Measurements from ENCODE around the gene FYN. TPM values are rescaled to one million over a fixed set of nuclear protein-coding genes. Genes with fewer than 3 reads are reported as not detected.

FYN gene
- total and polyA plus RNA-seq, 2 of the 4 experiments (the other 2 are of a cell fraction): 30.8 to 36.4 TPM

DNA sequence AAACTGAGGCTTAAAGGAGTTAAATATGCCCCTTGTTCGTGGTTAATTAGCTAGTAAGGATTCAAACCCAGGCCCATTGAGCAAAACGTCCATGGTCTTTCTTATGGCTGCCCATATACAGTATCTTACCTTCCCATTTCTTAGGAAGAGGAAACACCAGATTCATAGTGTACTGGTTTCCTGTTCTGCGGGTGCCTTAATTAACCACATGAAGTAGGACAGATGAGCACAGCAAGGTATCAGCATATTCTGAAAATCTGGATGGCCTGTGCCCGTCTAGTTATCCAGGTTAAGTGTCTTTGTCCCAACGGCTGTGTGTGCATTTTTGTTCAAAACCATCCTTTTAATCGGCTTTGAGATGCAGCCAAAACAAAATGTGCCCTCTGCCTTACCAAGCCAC lies 174.1 kb downstream of the FYN start:
- Histone ChIP-seq H3K56ac (ENCODE audit: extremely low read depth, insufficient read depth, low read length) (no peak overlapping the region), H3K27me3 (ENCODE audit: control insufficient read depth, insufficient read depth, low read length) (no peaks in the 10 kb centered on the region)

More for the DNA sequence above, 174.1 kb downstream of the FYN start:
- Histone ChIP-seq H3K9me1 (ENCODE audit: insufficient read depth, low read length) (peaks cover 3% of the 10 kb centered on the region; the same call in 1 of the 2 replicates), H2AK5ac (ENCODE audit: low read depth, low read length) (no peak overlapping the region), H3K23ac (ENCODE audit: low read depth, low read length) (no peak overlapping the region), H4K8ac (ENCODE audit: low read depth in 2 of 2, low read length in 2 of 2) (no peak overlapping the region), H2BK120ac (ENCODE audit: low read depth, low read length) (no peak overlapping the region), H3K4me2 (ENCODE audit: low read depth, low read length) (no peak overlapping the region), H3K79me1 (ENCODE audit: low read depth in 1 of 2, low read length in 2 of 2) (no peaks in the 10 kb centered on the region), H3K14ac (replicated peaks; ENCODE audit: low read depth, low read length) (no peak overlapping the region), H2BK5ac (ENCODE audit: low read depth, low read length, poor library complexity, severe bottlenecking) (no peak overlapping the region), H4K5ac (ENCODE audit: low read depth, low read length) (no peak overlapping the region), H3K4ac (ENCODE audit: low read depth, low read length) (no peak overlapping the region), H3K36me3 (ENCODE audit: control insufficient read depth, insufficient read depth, low read length) (peaks cover 24% of the 10 kb centered on the region), H3K27ac (ENCODE audit: insufficient read depth, low read length) (no peak overlapping the region), H4K91ac (ENCODE audit: insufficient read depth, low read depth, low read length) (no peak overlapping the region), H3K9me3 (ENCODE audit: control insufficient read depth, insufficient read depth, low read length) (no peaks in the 10 kb centered on the region), H3K9ac (ENCODE audit: low read depth, low read length) (no peak overlapping the region), H2BK20ac (ENCODE audit: low read depth, low read length) (no peak overlapping the region), H3K4me3 (ENCODE audit: insufficient read depth, low read depth, low read length) (no peak overlapping the region), H4K20me1 (ENCODE audit: insufficient read depth, low read length) (no peaks in the 10 kb centered on the region), H2BK15ac (ENCODE audit: low read depth, low read length) (no peak overlapping the region), H3K4me1 (ENCODE audit: control insufficient read depth, insufficient read depth, low read length) (no peaks in the 10 kb centered on the region), H3K18ac (ENCODE audit: low read depth, low read length) (no peak overlapping the region), H2AFZ (replicated peaks; ENCODE audit: low read length, poor library complexity) (no peak overlapping the region), H2AK9ac (replicated peaks; ENCODE audit: low read depth, low read length, poor library complexity) (no peak overlapping the region)
- ATAC-seq (ENCODE audit: low read depth) (no peak), DNase-seq (no peak)
- no peak for TF ChIP-seq RFX5 (IDR thresholded peaks at IDR 0.05; ENCODE audit: low read depth, low read length)
- no peak for TF ChIP-seq MAZ (IDR thresholded peaks at IDR 0.05; ENCODE audit: borderline replicate concordance, low read depth, low read length)
- TF ChIP-seq, protein P1, sequence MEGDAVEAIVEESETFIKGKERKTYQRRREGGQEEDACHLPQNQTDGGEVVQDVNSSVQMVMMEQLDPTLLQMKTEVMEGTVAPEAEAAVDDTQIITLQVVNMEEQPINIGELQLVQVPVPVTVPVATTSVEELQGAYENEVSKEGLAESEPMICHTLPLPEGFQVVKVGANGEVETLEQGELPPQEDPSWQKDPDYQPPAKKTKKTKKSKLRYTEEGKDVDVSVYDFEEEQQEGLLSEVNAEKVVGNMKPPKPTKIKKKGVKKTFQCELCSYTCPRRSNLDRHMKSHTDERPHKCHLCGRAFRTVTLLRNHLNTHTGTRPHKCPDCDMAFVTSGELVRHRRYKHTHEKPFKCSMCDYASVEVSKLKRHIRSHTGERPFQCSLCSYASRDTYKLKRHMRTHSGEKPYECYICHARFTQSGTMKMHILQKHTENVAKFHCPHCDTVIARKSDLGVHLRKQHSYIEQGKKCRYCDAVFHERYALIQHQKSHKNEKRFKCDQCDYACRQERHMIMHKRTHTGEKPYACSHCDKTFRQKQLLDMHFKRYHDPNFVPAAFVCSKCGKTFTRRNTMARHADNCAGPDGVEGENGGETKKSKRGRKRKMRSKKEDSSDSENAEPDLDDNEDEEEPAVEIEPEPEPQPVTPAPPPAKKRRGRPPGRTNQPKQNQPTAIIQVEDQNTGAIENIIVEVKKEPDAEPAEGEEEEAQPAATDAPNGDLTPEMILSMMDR (conservative IDR thresholded peaks at IDR 0.05; ENCODE audit: low read depth, low read length): no peak
- no peak for TF ChIP-seq POLR2A (IDR thresholded peaks at IDR 0.05; ENCODE audit: low read depth, low read length)
- TF ChIP-seq, protein P2, sequence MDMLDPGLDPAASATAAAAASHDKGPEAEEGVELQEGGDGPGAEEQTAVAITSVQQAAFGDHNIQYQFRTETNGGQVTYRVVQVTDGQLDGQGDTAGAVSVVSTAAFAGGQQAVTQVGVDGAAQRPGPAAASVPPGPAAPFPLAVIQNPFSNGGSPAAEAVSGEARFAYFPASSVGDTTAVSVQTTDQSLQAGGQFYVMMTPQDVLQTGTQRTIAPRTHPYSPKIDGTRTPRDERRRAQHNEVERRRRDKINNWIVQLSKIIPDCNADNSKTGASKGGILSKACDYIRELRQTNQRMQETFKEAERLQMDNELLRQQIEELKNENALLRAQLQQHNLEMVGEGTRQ (IDR thresholded peaks at IDR 0.05; ENCODE audit: low read depth, low read length): no peak
- no peak for TF ChIP-seq CHD1 (IDR thresholded peaks at IDR 0.05; ENCODE audit: low read depth, low read length)
- no peak for TF ChIP-seq MAFK (IDR thresholded peaks at IDR 0.05; ENCODE audit: low read depth, low read length)
- no peak for TF ChIP-seq RCOR1 (IDR thresholded peaks at IDR 0.05; ENCODE audit: insufficient replicate concordance, low read length)
- no peak for TF ChIP-seq FOS (IDR thresholded peaks at IDR 0.05; ENCODE audit: low read depth, low read length)
- no peak for TF ChIP-seq CEBPB (IDR thresholded peaks at IDR 0.05; ENCODE audit: low read depth, low read length)
- TF ChIP-seq RAD21 (IDR thresholded peaks at IDR 0.05; ENCODE audit: low read length): no peak
- TF ChIP-seq BHLHE40 (IDR thresholded peaks at IDR 0.05; ENCODE audit: low read depth, low read length): no peak
- TF ChIP-seq, protein P3, sequence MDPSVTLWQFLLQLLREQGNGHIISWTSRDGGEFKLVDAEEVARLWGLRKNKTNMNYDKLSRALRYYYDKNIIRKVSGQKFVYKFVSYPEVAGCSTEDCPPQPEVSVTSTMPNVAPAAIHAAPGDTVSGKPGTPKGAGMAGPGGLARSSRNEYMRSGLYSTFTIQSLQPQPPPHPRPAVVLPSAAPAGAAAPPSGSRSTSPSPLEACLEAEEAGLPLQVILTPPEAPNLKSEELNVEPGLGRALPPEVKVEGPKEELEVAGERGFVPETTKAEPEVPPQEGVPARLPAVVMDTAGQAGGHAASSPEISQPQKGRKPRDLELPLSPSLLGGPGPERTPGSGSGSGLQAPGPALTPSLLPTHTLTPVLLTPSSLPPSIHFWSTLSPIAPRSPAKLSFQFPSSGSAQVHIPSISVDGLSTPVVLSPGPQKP (IDR thresholded peaks at IDR 0.05; ENCODE audit: borderline replicate concordance, low read depth, low read length): no peak
- no peak for TF ChIP-seq NFE2L2 (IDR thresholded peaks at IDR 0.05; ENCODE audit: low read depth, low read length)
- TF ChIP-seq SMC3 (IDR thresholded peaks at IDR 0.05; ENCODE audit: low read depth, low read length): no peak
- TF ChIP-seq MXI1 (IDR thresholded peaks at IDR 0.05; ENCODE audit: borderline replicate concordance, low read depth, low read length): no peak
- intact Hi-C loops (cut with micrococcal nuclease) (no loop called here), dilution Hi-C loops (cut with HindIII; ENCODE audit: low sequenced_read_pairs, unreplicated experiment) (no loop called here), in situ Hi-C loops (cut with MboI; ENCODE audit: low sequenced_read_pairs) (loop anchor here (25.0 kb wide), 1 partner anchor 662 kb away; no protein-coding TSS in a partner anchor)
- no TSS peak for BruUV-seq (replicated peaks)
- 86% methylated on average over 2 of the region's 6 CpGs; no CpG with 5 or more reads in 1 of the 2 experiments for WGBS, 2 experiments (ENCODE audit: extremely low coverage in 2 of 2, insufficient read length in 1 of 2)
- CTCF ChIA-PET: no interaction called here
- POLR2A ChIA-PET (ENCODE audit: unreplicated experiment): no interaction called here

Data from IMR-90 (cell line).